ENCODE results near the gene TAMALIN.
A peak's percentile ranks its signal among the peaks of the same experiment; 100 is the strongest.

Gene TAMALIN

DNA sequence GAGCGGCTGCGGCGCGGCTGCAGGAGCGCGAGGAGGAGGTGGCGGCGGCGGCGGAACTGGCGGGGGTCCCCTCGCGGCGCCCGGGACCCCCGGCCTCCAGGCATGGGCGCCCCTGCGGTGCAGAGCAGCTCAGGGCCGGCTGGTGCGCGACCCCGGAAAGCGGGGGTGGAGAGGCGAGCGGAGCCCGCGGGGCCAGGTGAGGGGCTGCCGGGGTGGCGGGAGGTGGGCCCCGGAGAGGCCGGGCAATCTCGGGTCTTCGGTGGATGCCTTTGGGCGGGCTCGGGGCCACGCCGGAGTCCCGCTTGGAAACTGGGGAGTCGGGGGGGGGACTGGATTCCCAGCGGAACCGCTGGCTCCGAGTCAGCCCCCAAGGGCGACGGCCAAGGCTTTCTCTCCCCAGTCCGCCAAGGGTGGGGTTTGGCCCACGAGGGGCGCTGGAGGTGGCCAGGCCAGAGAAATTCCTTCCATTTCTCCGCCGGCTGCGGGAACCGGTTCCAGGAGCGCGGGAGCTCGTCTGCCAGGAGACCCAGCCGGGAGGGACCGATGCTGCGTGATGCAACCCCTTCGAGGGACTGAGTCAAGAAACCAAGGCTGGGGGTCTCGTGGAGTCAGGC, 30.6 kb downstream of the TAMALIN start:
- DNase-seq (ENCODE audit: low read depth): no peak

DNA sequence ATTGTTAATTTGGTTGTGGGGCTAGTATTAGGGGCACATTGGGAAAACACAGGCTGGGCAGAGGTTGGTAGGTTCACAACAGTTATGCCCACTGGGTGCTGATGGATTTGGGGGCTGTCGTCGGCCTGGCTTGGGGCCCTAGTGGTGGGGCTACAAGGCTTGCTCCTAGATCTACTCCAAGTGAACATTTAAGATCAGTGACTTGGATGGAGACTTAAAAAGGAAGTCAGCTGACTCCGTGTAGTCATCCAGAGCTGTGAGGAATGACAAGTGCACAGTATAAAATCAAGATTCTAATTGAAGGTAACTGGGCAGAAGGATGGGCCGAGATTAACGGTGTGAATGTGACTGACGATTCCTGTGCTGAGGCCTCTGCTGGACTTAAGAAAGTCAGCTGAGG, 31.7 kb downstream of the TAMALIN start:
- DNase-seq (ENCODE audit: low read depth): no peak

GRCh38 chr12:52041035-52041434, 34.3 kb downstream of the TAMALIN start:
- DNase-seq (ENCODE audit: low read depth): no peak

DNA sequence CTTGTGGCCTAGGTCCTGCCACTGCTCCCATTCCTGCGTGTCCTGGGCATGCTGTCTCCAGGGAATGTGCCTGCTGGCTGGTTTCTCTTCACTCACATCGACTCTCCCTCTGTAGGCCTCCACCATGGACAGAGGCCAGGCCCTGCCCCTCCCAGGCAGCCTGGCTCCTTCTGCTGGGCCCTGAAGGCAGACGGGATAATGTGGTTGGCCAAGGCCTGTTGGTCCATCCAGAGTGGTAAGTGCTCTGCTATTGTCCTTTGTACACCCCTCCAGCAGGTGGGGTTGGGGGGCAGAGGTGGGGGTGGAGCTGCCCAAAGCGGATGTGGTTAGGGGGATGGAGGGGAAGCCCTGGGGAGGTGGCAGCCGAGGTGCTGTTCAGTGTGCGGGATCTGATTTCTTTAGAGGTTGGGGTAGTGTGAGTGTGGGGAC, 35.0 kb downstream of the TAMALIN start:
- DNase-seq (ENCODE audit: low read depth): no peak

- DNase-seq (ENCODE audit: low read depth): no peak
Measured at GRCh38 chr12:52042706-52043385, 36.1 kb downstream of the TAMALIN start.

DNA sequence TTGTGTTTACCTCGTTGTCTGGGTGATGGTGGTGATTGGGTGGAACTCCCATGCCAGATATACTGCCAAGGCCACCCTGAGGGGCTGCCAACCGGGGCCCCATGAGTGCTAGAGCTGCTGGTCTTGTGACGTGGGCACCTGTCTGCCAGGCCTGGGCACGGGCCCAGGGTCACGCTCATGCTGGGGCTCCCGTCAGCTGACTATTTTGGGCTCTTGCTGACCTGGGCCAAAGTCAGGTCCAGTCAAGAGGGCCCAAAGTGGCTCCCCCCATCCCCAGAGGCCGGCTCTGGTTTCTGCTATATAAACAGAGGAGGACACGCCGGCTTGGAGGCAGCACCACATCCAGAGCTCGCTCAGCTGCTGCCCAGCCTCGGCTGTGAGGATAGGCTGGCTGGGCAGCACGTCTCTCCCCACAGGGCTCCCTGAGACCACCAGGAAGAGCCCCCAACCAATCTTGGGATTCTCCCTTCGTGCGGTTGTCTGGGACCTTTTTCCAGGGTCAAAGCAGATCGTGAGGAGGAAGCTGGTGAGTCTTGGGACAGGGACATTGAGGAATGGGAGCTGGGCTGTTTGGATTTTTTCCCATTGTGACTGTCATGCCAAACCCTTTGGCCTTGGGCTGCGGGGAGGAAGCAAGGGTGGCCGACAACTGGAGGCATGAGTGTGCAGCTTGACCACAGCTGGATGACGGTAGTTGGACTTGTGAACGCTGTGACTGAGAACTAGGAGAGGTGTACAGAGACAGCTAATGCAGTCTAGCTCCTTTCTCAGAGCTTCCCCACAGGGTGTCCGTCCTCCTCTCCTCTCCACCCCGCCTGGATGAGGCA, 36.9 kb downstream of the TAMALIN start:
- no peak for DNase-seq (ENCODE audit: low read depth)

GRCh38 chr12:52044292-52044983, 37.7 kb downstream of the TAMALIN start:
- no peak for DNase-seq (ENCODE audit: low read depth)

- no peak for DNase-seq (ENCODE audit: low read depth)
Measured at GRCh38 chr12:52045794-52046199, 39.1 kb downstream of the TAMALIN start.

DNA sequence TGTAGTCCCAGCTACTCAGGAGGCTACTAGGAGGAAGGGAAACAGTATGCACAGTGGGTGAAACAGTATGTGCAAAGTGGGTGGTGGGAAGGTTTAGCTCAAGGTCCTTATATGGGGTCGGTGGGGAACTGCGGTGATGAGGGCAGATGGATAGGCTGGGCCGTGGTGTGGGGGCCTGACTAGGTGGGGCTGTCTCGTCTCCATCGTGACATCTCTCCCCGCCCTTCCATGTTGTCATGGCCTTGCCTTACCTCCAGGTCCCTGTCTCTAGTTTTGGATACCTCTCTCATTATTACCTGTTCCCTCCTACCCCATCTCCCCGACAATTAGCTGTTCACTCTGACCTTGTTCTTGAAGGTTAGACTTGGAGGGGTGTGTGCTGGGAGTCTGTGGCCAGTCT, 40.1 kb downstream of the TAMALIN start:
- no peak for DNase-seq (ENCODE audit: low read depth)

- no peak for DNase-seq (ENCODE audit: low read depth)
Measured at GRCh38 chr12:52049286-52049685, 42.5 kb downstream of the TAMALIN start.

DNA sequence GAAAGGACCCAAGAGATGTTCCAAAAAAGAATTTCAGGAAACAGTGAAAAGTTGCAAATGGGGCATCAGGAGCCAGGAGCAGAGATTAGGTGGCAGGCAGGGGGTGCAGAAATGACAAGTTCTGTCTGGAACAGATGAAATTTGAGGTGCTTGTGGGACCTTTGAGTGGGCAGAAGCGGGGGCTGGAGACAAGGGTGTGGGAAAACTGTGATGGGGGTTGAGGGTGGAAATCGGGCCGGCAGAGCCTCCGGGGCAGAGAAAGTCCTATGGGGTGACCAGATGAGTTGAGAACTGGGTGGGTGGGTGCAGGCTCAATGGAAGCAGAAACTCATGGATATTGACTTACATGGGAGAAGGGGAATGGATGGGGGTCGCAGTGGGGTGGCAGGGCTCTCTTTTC, 42.9 kb downstream of the TAMALIN start:
- no peak for DNase-seq (ENCODE audit: low read depth)

- DNase-seq (ENCODE audit: low read depth): no peak
Measured at GRCh38 chr12:52050116-52050757, 43.5 kb downstream of the TAMALIN start.

- peak; percentile 85 for DNase-seq (ENCODE audit: low read depth)
Measured at GRCh38 chr12:52050758-52051541, 44.2 kb downstream of the TAMALIN start, which contains the start of gene NR4A1. NR4A1 (plus strand) TSS chr12:52051442; CDS start chr12:52054329, 2,887 bp downstream.

DNA sequence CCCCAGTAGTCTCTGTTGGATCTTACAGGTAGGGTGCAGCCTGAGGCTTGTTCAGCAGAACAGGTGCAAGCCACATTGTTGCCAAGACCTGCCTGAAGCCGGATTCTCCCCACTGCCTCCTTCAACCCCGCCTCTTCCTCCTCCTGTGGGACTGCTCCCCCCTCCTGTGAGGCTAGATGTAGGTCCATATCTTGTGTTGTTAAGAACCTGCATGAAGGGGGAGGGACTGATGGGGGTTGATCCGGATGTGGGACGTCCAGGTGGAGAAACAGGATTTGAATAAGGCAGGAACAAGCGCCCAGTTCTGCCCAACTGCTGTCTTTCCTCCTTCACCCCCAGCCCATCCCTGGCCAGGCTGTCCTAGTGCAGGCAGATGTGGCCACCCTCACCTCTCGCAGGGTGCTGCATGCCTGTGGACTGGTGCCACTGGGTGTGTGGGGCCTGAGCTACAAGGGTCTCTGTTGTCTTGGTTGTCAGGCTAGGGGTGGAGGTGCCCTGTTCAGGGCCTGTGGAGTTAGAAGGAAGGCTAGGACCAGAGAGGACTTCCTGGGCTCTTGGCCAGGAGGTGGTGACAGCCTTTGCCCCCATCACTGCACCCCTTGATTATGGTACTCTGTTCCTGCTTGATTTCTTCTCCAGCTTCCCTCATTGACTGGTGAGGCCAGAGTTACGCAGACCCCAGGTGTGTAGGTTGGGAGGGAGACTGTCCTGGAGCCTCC, 45.9 kb downstream of the TAMALIN start:
- no peak for DNase-seq (ENCODE audit: low read depth)

- no peak for DNase-seq (ENCODE audit: low read depth)
Measured at GRCh38 chr12:52053536-52054209, 46.9 kb downstream of the TAMALIN start.

DNA sequence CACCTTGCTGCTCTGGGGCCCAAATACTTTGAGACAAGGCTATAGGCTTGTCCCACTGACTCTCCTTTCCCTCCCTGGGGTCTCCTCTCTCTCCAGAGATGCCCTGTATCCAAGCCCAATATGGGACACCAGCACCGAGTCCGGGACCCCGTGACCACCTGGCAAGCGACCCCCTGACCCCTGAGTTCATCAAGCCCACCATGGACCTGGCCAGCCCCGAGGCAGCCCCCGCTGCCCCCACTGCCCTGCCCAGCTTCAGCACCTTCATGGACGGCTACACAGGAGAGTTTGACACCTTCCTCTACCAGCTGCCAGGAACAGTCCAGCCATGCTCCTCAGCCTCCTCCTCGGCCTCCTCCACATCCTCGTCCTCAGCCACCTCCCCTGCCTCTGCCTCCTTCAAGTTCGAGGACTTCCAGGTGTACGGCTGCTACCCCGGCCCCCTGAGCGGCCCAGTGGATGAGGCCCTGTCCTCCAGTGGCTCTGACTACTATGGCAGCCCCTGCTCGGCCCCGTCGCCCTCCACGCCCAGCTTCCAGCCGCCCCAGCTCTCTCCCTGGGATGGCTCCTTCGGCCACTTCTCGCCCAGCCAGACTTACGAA, 47.6 kb downstream of the TAMALIN start:
- no peak for DNase-seq (ENCODE audit: low read depth)

GRCh38 chr12:52054833-52055730, 48.3 kb downstream of the TAMALIN start:
- no peak for DNase-seq (ENCODE audit: low read depth)
